HG03025 (cell line): ENCODE data around the gene CCDC127.
"Not testable (repeated sequence)": the region's sequence is repeated elsewhere in the genome, so short reads cannot be mapped to it uniquely, and the experiment has no call there.

Experiments
- ATAC-seq: cut with Tn5 transposase; IDR thresholded peaks from one replicate; pipeline ENCODE4 v1.9.1; 2021; ENCODE audit warnings: mild to moderate bottlenecking, moderate library complexity; ENCODE audit not compliant: unreplicated experiment, low FRiP score

The CCDC127 gene

GRCh38 chr5:235527-235926 is 17.6 kb upstream of the CCDC127 start:
- not testable (repeated sequence) for ATAC-seq

DNA sequence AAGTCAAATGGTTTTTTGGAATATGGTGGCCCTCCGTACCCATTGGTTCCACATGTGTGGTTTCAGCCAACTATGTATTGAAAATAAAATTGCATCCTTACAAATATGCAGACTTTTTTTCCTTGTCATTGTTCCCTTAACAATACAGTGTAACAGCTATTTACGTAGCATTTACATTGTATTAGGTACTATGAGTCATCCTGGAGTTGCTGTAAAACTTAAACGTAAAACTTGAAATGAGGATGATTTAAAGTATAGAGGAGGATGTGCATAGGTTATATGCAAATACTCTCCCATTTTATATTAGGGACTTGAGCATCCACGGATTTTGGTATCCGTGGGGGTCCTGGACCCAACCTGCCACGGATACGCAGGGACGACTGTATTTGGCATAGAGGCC is 16.5 kb upstream of the CCDC127 start:
- no peak for ATAC-seq

- ATAC-seq: not testable (repeated sequence)
These were observed 15.5 kb upstream of the CCDC127 start for GRCh38 chr5:233426-233825.

- no peak for ATAC-seq
These were observed 13.7 kb upstream of the CCDC127 start for GRCh38 chr5:231661-232060.

- ATAC-seq: no peak
These were observed 12.8 kb upstream of the CCDC127 start for GRCh38 chr5:230711-231110.

DNA sequence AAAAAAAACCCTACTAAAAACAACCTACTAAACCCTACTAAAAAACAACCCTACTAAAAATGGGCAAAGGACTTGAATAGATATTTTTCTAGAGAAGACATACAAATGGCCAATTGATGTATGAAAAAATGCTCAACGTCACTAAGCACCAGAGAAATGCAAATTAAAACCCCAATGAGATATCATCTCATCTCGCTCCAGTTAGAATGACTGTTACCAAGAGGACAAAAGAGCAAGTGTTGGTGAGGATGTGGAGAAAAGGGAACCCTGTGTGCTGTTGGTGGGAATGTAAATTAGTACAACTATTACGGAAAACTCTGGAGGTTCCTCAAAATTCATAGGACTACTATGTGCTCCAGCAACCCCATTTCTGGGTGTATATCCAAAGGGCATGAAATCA is 10.9 kb upstream of the CCDC127 start:
- ATAC-seq: no peak

DNA sequence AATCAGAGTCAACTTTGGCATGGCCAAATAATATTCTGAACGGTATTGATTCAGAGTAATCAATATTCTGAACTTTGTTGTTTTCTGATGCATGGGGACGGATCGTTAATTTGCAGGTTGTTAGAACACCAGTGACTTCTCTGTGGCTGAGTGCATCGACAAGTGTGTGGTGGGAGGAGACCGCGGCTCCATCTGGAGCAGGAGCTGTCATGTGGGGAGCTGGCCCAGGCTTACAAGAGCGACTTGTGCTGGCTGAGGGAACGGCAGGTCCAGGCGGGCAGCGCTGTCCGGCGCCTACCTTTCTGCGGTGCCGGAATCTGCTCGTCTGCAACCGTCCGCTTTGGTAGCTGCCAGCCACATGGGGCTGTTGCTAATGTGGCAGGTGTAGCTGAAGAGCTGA is 9.4 kb upstream of the CCDC127 start:
- not testable (repeated sequence) for ATAC-seq

- ATAC-seq: no peak
These were observed 7.4 kb upstream of the CCDC127 start for GRCh38 chr5:225334-225733.

DNA sequence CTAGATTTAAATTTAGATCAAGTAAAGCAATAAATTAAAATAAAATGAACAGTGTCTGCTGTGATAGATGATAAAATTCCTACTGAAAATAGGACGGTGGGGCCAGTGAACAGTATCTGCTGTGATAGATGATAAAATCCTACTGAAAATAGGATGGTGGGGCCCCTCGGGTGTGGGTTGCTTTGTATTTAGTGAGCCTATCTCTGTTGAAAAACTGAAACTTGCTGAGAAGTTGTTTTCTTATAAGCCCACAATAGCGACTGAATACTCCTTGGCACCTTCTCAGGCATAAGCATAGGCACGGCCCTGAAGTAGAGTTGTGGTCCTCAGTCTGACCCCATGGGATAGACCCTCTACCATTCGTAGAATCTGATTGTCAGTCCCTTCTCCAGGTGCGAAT is 5.8 kb upstream of the CCDC127 start:
- ATAC-seq: no peak

DNA sequence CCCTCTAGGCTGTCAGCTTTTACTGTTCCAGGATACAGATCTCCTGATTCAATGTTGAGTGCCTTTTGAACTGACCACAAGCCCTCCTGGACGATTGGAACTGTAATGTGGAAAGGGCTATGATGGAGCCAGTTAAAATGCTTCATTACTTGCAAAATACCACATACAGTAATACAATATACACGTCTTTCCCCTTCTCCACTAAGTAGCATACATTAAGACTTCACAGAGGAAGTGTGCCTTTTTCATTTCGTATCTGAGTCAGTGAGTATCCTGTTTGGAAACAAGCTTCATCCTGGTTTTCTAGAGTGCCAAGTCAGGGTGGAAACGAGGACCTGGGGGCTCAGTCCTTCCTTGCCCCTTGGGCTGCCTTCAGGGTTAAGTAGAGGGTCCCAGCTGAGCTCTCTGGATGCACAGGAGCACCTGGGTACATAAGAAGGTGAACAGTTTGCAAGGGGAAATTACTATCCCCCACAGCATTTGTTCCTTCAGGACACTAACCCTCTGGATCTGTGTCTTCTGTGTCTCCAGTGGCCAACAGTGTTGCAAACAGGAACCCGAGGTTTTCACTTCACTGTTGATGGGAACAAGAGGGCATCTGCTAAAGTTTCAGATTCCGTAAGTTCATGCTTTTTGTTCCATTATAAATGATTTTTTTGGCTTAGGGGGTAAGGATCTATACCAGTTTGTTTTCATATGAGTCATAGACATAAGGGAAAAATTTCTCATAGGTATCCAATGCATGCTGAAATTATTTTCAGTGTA is 5.2 kb upstream of the CCDC127 start:
- ATAC-seq: not testable (repeated sequence)

DNA sequence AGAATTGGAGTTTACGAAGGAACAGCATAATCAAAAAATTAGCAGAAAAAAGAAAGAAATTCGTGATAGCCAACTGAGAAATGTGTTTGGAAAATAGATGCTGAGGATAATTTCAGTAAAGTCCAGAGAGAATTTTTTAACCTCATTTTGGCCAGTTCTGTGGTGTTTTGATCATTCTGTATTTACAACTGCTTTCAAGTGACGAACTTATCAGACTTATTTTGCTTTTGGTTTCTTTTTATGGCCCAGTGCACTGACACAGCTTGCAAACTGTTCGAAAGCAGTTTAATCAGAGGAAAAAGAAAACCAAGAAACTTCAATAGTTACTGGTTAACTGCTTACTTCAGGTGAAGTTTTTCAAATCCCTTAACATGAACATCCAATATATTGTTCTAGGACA is 2.0 kb upstream of the CCDC127 start:
- ATAC-seq: no peak

DNA sequence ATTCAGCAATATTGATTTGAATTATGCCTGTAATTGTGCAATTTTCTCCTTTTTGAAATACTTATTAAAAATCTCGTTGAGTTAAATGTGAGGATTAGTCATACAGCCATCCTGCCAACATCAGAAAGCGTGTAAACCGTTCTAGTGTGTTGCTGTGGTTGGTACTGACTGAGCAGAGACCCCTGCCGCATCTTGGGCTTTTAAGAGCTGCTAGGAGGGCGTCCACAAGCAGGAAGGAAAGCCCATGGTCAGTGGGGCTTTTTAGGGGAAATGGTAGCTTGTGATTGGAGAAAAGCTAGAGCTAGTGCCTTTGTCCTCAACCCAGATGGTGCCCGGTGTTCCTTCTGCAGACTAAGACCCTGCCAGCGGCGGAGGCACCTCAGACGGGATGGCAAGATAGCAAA is 1.5 kb upstream of the CCDC127 start:
- no peak for ATAC-seq

DNA sequence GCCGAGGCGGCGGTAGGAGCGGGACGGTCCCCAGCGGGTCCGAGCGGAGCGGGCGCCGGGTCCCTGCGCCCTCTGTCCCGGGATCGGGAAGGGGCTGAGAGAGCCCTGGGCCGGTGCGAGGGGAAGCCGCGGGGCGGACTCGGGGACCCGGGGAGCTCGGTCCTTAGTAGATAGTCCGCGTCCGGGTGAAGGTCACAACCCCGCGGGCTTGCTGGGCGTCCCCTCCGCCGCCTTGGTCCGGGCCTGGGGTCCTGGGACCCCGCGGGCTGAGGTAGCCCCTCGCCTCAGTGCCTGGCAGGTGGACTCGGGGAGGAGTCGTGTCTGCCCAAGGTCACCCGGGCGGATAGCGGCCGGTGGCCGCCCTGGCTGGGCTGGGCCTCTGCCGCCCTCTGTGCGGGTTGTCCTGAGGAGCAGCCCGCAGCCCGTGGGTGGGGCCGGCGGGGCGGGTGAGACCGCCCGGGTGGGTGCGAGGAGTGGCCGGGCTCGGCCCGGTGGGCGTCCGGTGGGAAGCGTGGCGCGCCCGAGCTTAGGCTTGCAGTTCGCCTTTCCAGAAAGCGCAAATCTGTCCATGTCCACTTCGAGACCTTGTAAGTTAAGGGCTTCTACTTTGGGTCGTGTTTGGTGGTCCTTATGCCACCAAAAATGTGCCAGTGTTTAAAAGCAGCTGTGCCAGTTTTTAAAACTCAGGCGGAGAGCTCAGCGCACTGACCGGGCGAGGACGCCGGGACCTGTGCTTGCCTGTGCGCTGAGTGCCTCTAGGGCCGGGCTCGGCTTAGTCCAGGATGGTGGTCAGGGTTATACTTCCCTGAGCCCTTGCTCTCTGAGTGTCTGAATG is 721 bp upstream of the CCDC127 start:
- ATAC-seq: peak; percentile 29

DNA sequence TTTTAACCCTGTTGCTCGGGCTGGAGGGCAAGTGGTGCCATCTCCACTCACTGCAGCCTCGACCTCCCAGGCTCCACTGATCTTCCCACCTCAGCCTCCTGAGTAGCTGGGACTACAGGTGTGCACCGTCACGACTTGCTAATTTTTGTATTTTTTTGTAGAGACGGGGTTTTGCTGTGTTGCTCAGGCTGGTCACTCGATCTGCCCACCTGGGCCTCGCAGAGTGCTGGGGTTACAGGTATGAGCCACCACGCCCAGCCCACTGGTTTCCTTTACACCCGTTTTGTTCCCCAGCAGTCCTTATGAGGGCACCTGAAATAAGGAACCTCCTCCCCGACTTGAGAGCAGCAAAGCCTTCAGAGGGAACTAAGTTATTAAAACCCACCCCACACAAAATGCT is 1.9 kb downstream of the CCDC127 start:
- ATAC-seq: not testable (repeated sequence)

- ATAC-seq: not testable (repeated sequence)
These were observed 2.7 kb downstream of the CCDC127 start for GRCh38 chr5:215256-215655.

- no peak for ATAC-seq
These were observed 4.1 kb downstream of the CCDC127 start for GRCh38 chr5:213803-214395.

- no peak for ATAC-seq
These were observed 9.4 kb downstream of the CCDC127 start for GRCh38 chr5:208449-209114.

DNA sequence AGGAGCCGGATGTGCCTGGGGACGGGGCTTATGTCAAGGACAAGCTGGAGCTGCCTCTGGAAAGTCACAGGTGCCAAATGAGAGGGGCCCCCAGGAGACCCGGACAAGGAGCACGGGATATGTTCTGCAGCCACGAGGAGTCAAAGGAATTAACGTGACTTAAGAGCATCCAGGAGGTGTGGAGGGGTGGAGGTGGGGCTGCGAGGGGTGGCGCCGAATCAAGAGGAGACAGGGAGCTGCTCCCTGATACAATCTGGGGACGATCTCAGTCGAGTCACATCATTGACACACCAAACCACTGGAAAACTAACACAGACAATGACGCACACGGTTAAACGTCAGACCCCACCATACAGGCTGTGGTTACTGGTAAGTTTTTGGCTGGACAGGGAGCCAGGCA is 10.4 kb downstream of the CCDC127 start:
- no peak for ATAC-seq

DNA sequence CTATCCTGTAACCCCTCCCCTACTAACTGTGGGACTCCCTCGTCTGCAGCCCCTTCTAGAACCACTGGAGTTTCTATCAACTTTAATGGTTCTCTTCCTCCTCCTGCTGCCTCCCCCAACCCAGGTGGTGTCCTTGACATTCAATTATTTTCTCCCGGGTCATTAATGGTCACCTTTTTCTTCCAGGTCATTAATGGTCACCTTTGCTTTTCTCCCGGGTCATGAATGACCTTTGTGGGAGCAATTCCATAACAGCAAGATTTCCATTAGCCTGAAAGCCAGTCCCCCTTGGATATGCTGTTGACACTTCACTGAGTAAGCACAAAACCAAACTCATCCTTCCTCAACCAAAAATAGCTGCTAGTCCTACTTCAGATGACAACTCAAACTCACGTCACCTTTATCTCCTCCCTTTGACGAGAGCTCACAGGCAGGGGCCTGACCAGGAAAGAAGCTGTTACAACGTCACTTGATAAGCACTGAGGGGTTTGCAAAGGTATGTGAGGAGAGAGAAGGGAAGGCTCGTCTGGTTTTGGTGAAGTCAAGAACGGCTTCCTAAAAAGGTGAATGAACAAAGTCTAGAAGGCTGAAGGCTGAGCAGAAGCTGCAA is 10.9 kb downstream of the CCDC127 start:
- no peak for ATAC-seq

- ATAC-seq: no peak
These were observed 11.5 kb downstream of the CCDC127 start for GRCh38 chr5:206406-206805.
